Fibroblast of pulmonary artery (primary cell): ENCODE results near the gene IFITM1.
"Not testable (repeated sequence)": the region's sequence is repeated elsewhere in the genome, so short reads cannot be mapped to it uniquely, and the experiment has no call there.

Source experiments
- DNase-seq: peaks from one replicate; pipeline ENCODE4 v3.0.0-alpha.2; 2010; ENCODE audit warnings: low read depth
- H3K4me3 ChIP-seq: replicated peaks from 2 replicates; pipeline ENCODE4 v1.5.1; 2011; ENCODE audit warnings: low read depth, mild to moderate bottlenecking, control low read depth, low read length, moderate library complexity
- CTCF ChIP-seq: IDR thresholded peaks from 2 replicates; pipeline ENCODE4 v1.5.1; 2011; ENCODE audit warnings: mild to moderate bottlenecking, control low read depth, low read length, inconsistent platforms; ENCODE audit errors: missing control alignments

The IFITM1 gene

GRCh38 chr11:284105-285020, 29.5 kb upstream of the IFITM1 start:
- TF ChIP-seq CTCF: no peak
- no peak for DNase-seq
- no peak overlapping the region for H3K4me3 ChIP-seq

- no peak overlapping the region for H3K4me3 ChIP-seq
- no peak for DNase-seq
- TF ChIP-seq CTCF: no peak
Observed at GRCh38 chr11:285021-285893, 28.6 kb upstream of the IFITM1 start.

- TF ChIP-seq CTCF: no peak
- H3K4me3 ChIP-seq: no peak overlapping the region
- DNase-seq: no peak
Observed at GRCh38 chr11:285894-286220, 28.0 kb upstream of the IFITM1 start.

- H3K4me3 ChIP-seq, DNase-seq: not testable (repeated sequence)
Observed at GRCh38 chr11:286977-287820, 26.6 kb upstream of the IFITM1 start.

GRCh38 chr11:287821-288477, 25.9 kb upstream of the IFITM1 start:
- peak overlapping the region; percentile 52 for H3K4me3 ChIP-seq
- DNase-seq: no peak
- TF ChIP-seq CTCF: no peak

GRCh38 chr11:288478-289397, 25.1 kb upstream of the IFITM1 start, which contains the start of gene PGGHG:
Gene PGGHG (plus strand): TSS chr11:289126. CDS start chr11:289817, 691 bp downstream.
- TF ChIP-seq CTCF: no peak
- peak; percentile 33 for DNase-seq
- H3K4me3 ChIP-seq: peak within 1 kb of the TSS; percentile 52
